GM21529 (cell line): Measurements from ENCODE around the gene GJA1.
"Not testable (repeated sequence)": the region's sequence is repeated elsewhere in the genome, so short reads cannot be mapped to it uniquely, and the experiment has no call there.

Experiments
- ATAC-seq: cut with Tn5 transposase; IDR thresholded peaks from one replicate; pipeline ENCODE4 v1.9.1; 2021; ENCODE audit not compliant: unreplicated experiment

GJA1 gene

GRCh38 chr6:121435444-121436069 is at the start of gene GJA1:
Gene GJA1, plus strand, starts transcription at chr6:121435646. Its CDS starts 11,202 bp downstream, at chr6:121446848.
- ATAC-seq, result no peak

GRCh38 chr6:121386551-121386950 is 48.9 kb upstream of the GJA1 start:
- not testable (repeated sequence) for ATAC-seq

GRCh38 chr6:121389419-121389818 is 46.0 kb upstream of the GJA1 start:
- no peak for ATAC-seq

- no peak for ATAC-seq
Observed at GRCh38 chr6:121393731-121394505, 41.5 kb upstream of the GJA1 start.

GRCh38 chr6:121395736-121396135 is 39.7 kb upstream of the GJA1 start:
- no peak for ATAC-seq

- ATAC-seq, result not testable (repeated sequence)
Observed at GRCh38 chr6:121397188-121397587, 38.3 kb upstream of the GJA1 start.

- no peak for ATAC-seq
Observed at GRCh38 chr6:121398127-121398526, 37.3 kb upstream of the GJA1 start.

- no peak for ATAC-seq
Observed at GRCh38 chr6:121399966-121400365, 35.5 kb upstream of the GJA1 start.

GRCh38 chr6:121403964-121404363 is 31.5 kb upstream of the GJA1 start:
- no peak for ATAC-seq

- no peak for ATAC-seq
Observed at GRCh38 chr6:121405306-121405705, 30.1 kb upstream of the GJA1 start.

GRCh38 chr6:121408321-121408720 is 27.1 kb upstream of the GJA1 start:
- ATAC-seq, result no peak

GRCh38 chr6:121413879-121414278 is 21.6 kb upstream of the GJA1 start:
- no peak for ATAC-seq

GRCh38 chr6:121418346-121418745 is 17.1 kb upstream of the GJA1 start:
- ATAC-seq, result no peak

- ATAC-seq, result no peak
Observed at GRCh38 chr6:121426686-121427085, 8.8 kb upstream of the GJA1 start.

- no peak for ATAC-seq
Observed at GRCh38 chr6:121428872-121429756, 6.3 kb upstream of the GJA1 start.

- ATAC-seq, result no peak
Observed at GRCh38 chr6:121430514-121431460, 4.7 kb upstream of the GJA1 start.

GRCh38 chr6:121431776-121432175 is 3.7 kb upstream of the GJA1 start:
- ATAC-seq, result not testable (repeated sequence)

GRCh38 chr6:121434037-121434770 is 1.2 kb upstream of the GJA1 start:
- ATAC-seq, result no peak

GRCh38 chr6:121436274-121436857 is 920 bp downstream of the GJA1 start:
- no peak for ATAC-seq
